ENCODE measurements around the gene ESCO1. TPM values are rescaled to one million over a fixed set of nuclear protein-coding genes. Genes with fewer than 3 reads are reported as not detected.

ESCO1 gene
- polyA plus RNA-seq, 2 of the 4 experiments (the other 2 are of a cell fraction), result 7.7 to 13.2 TPM

GRCh38 chr18:21526463-21526862 lies 74.0 kb downstream of the ESCO1 start (continued):
- TF ChIP-seq HES2 (IDR thresholded peaks at IDR 0.05), result no peak

DNA sequence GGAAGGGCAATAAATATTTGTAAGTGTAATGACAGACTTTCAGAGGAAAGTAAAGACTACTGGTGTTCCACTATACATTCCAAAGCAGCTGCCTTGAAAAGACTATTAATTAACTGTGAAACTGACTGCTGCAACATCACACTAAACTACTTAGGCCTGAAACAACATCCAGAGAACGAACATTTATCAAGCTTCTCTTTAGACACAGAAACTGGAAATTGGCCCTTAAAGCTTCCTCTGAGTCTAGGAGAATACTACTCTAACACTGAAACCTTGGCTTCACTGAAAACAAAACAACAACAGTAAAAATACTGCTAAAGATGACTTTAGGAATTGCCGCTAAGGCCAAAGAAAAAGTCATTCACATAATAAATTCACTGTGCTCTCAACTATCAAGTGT lies 74.6 kb downstream of the ESCO1 start:
- Histone ChIP-seq H3K4me2 (no peak overlapping the region), H3K4me3 (no peak overlapping the region), H3K27ac (no peak overlapping the region), H3K9me3 (no peaks in the 10 kb centered on the region), H3K4me1 (no peaks in the 10 kb centered on the region)
- ATAC-seq, result no peak
- no peak for TF ChIP-seq CBX8 (IDR thresholded peaks at IDR 0.05)
- no peak for TF ChIP-seq CBX2 (IDR thresholded peaks at IDR 0.05; ENCODE audit: borderline replicate concordance, low read depth)
- TF ChIP-seq CHD4 (IDR thresholded peaks at IDR 0.05; ENCODE audit: borderline replicate concordance), result no peak
- TF ChIP-seq EHF (CRISPR knock-in tag; IDR thresholded peaks at IDR 0.05), result no peak
- no peak for TF ChIP-seq FOSB (CRISPR knock-in tag; IDR thresholded peaks at IDR 0.05)
- TF ChIP-seq MAFK (IDR thresholded peaks at IDR 0.05; ENCODE audit: partially characterized antibody), result no peak
- no peak for TF ChIP-seq NFE2L2 (conservative IDR thresholded peaks at IDR 0.05; ENCODE audit: low read length)
- TF ChIP-seq ZNF302 (CRISPR knock-in tag; IDR thresholded peaks at IDR 0.05), result no peak
- TF ChIP-seq TFCP2L1 (CRISPR knock-in tag; IDR thresholded peaks at IDR 0.05), result no peak
- TF ChIP-seq RARB (CRISPR knock-in tag; IDR thresholded peaks at IDR 0.05), result no peak
- TF ChIP-seq ESRRA (IDR thresholded peaks at IDR 0.05; ENCODE audit: borderline replicate concordance, low read length), result no peak
- ChIA-PET CTCF (no interaction called here), POLR2A (no interaction called here)
- 87% methylated on average over 2 of the region's 2 CpGs for WGBS (ENCODE audit: missing lambda C conversion rate)
- DNase-seq (ENCODE audit: low read depth in 1 of 2, low spot score in 1 of 2), result no peak
- FAIRE-seq, result no peak

DNA sequence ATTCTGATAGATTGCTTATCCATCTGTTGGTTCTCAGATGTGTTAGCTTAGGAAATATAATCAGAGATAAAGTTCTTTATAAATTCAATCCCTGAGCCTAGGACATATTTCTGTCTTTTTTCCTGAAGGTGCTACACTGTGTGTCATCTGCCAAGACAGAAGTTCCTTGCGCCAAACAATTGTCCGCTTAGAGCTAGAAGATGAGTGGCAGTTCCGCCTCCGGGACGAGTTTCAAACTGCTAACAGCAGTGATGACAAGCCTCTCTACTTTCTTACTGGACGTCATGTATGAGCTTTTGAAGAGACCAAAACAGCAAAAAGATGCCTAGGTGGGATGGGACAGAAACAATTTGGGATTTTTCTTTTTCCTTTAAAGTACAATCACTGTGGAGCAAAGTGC lies 78.0 kb downstream of the ESCO1 start:
- no peak for TF ChIP-seq NPAS2 (CRISPR knock-in tag; IDR thresholded peaks at IDR 0.05; ENCODE audit: borderline replicate concordance)
- no peak for TF ChIP-seq CTCF (IDR thresholded peaks at IDR 0.05)
- TF ChIP-seq BHLHE40 (IDR thresholded peaks at IDR 0.05; ENCODE audit: low read depth, low read length), result no peak
- TF ChIP-seq PHF8 (IDR thresholded peaks at IDR 0.05; ENCODE audit: borderline replicate concordance, low read depth), result no peak
- TF ChIP-seq NFE2L2 (conservative IDR thresholded peaks at IDR 0.05; ENCODE audit: low read length), result no peak
- no peak for TF ChIP-seq ZFP36 (IDR thresholded peaks at IDR 0.05; ENCODE audit: borderline replicate concordance, partially characterized antibody)
- TF ChIP-seq ZNF302 (CRISPR knock-in tag; IDR thresholded peaks at IDR 0.05), result no peak
- TF ChIP-seq, protein P1, sequence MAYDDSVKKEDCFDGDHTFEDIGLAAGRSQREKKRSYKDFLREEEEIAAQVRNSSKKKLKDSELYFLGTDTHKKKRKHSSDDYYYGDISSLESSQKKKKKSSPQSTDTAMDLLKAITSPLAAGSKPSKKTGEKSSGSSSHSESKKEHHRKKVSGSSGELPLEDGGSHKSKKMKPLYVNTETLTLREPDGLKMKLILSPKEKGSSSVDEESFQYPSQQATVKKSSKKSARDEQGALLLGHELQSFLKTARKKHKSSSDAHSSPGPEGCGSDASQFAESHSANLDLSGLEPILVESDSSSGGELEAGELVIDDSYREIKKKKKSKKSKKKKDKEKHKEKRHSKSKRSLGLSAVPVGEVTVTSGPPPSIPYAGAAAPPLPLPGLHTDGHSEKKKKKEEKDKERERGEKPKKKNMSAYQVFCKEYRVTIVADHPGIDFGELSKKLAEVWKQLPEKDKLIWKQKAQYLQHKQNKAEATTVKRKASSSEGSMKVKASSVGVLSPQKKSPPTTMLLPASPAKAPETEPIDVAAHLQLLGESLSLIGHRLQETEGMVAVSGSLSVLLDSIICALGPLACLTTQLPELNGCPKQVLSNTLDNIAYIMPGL (CRISPR knock-in tag; IDR thresholded peaks at IDR 0.05; ENCODE audit: borderline replicate concordance), result no peak
- TF ChIP-seq MYC (IDR thresholded peaks at IDR 0.05; ENCODE audit: borderline replicate concordance, low read length), result no peak
- TF ChIP-seq RFX5 (IDR thresholded peaks at IDR 0.05), result no peak
- TF ChIP-seq HOXB5 (CRISPR knock-in tag; IDR thresholded peaks at IDR 0.05), result no peak
- TF ChIP-seq HOXB13 (CRISPR knock-in tag; IDR thresholded peaks at IDR 0.05; ENCODE audit: low read depth), result no peak
- TF ChIP-seq ATOH8 (CRISPR knock-in tag; IDR thresholded peaks at IDR 0.05; ENCODE audit: low read depth), result no peak
- TF ChIP-seq HOXA7 (CRISPR knock-in tag; IDR thresholded peaks at IDR 0.05), result no peak
- TF ChIP-seq JUN (IDR thresholded peaks at IDR 0.05), result no peak
- TF ChIP-seq, protein P2, sequence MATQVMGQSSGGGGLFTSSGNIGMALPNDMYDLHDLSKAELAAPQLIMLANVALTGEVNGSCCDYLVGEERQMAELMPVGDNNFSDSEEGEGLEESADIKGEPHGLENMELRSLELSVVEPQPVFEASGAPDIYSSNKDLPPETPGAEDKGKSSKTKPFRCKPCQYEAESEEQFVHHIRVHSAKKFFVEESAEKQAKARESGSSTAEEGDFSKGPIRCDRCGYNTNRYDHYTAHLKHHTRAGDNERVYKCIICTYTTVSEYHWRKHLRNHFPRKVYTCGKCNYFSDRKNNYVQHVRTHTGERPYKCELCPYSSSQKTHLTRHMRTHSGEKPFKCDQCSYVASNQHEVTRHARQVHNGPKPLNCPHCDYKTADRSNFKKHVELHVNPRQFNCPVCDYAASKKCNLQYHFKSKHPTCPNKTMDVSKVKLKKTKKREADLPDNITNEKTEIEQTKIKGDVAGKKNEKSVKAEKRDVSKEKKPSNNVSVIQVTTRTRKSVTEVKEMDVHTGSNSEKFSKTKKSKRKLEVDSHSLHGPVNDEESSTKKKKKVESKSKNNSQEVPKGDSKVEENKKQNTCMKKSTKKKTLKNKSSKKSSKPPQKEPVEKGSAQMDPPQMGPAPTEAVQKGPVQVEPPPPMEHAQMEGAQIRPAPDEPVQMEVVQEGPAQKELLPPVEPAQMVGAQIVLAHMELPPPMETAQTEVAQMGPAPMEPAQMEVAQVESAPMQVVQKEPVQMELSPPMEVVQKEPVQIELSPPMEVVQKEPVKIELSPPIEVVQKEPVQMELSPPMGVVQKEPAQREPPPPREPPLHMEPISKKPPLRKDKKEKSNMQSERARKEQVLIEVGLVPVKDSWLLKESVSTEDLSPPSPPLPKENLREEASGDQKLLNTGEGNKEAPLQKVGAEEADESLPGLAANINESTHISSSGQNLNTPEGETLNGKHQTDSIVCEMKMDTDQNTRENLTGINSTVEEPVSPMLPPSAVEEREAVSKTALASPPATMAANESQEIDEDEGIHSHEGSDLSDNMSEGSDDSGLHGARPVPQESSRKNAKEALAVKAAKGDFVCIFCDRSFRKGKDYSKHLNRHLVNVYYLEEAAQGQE (IDR thresholded peaks at IDR 0.05), result no peak
- TF ChIP-seq KDM1A (IDR thresholded peaks at IDR 0.05; ENCODE audit: low read depth), result no peak
- TF ChIP-seq FOXS1 (CRISPR knock-in tag; IDR thresholded peaks at IDR 0.05), result no peak
- TF ChIP-seq JUNB (IDR thresholded peaks at IDR 0.05), result no peak
- H3K4me2 ChIP-seq, result no peak overlapping the region
- WGBS (ENCODE audit: missing lambda C conversion rate), result 92% methylated on average over 6 of the region's 6 CpGs
- no peak overlapping the region for H3K4me3 ChIP-seq
- H3K9me3 ChIP-seq, result no peaks in the 10 kb centered on the region
- DNase-seq (ENCODE audit: low read depth in 1 of 2, low spot score in 1 of 2) (no peak), FAIRE-seq (no peak), ATAC-seq (no peak)
- no peak overlapping the region for H3K27ac ChIP-seq
- H3K4me1 ChIP-seq, result no peaks in the 10 kb centered on the region
- CTCF ChIA-PET, result interaction anchor here (1.2 kb wide), 1 partner anchor 79 kb away, joined by 4 read pairs; no protein-coding TSS in a partner anchor
- POLR2A ChIA-PET, result interaction anchor here (0.8 kb wide), 1 partner anchor 9 kb away, joined by 3 read pairs; no protein-coding TSS in a partner anchor

Measured in A549 (cell line).